B cell (primary cell): ENCODE data around the gene RPS15A.
"Not testable (repeated sequence)": the region's sequence is repeated elsewhere in the genome, so short reads cannot be mapped to it uniquely, and the experiment has no call there.

ENCODE experiments used
- CTCF ChIP-seq: fragments of 200-600 bp; IDR thresholded peaks from one replicate; pipeline ENCODE4 v1.8.0; 2022; ENCODE audit warnings: antibody characterized with exemption, mild to moderate bottlenecking
- EZH2 ChIP-seq: IDR thresholded peaks from 2 replicates; pipeline ENCODE4 v1.6.1; 2012; ENCODE audit warnings: borderline replicate concordance, low read depth, mild to moderate bottlenecking, moderate library complexity, low read length; ENCODE audit not compliant: insufficient read depth, poor library complexity, severe bottlenecking

DNA sequence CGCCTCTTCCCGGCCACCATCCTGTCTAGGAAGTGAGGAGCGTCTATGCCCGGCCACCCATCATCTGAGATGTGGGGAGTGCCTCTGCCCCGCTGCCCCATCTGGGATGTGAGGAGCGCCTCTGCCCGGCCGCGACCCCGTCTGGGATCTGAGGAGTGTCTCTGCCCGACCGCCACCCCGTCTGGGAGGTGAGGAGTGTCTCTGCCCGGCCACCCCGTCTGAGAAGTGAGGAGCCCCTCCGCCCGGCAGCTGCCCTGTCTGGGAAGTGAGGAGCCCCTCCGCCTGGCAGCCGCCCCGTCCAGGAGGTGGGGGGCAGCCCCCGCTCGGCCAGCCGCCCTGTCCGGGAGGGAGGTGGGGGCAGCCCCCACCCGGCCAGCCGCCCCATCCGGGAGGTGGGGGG, 55.9 kb downstream of the RPS15A start:
- not testable (repeated sequence) for TF ChIP-seq CTCF, EZH2
